CD4-positive, alpha-beta T cell treated with Interleukin-4 for 1 hour (primary cell): Measurements from ENCODE around the gene GLRA3.
"Not testable (repeated sequence)": the region's sequence is repeated elsewhere in the genome, so short reads cannot be mapped to it uniquely, and the experiment has no call there.

Experiments
- DNase-seq, 2 donors: peaks; one replicate each; pipeline ENCODE4 v3.0.0-alpha.2; 2020 to 2022

The GLRA3 gene

DNA sequence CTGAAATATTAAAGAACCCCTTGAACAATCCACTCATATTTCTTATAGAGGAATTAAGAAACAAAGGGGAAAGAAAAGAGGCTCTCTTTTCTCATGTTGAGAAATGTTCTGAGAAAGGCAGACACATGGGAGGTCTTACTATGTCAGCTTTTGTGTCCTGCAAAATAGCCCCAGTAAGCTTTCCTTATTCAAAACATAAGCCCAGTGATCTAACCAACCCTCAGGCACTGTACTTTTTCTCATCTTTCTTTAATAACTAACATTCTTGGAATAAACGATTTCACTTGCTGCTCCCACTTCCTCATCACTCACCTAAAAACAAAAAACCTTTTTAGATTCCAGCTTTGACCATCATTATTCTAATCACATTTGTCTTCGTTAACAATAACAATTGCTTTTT is 115.9 kb downstream of the GLRA3 start:
- DNase-seq, result no peak

DNA sequence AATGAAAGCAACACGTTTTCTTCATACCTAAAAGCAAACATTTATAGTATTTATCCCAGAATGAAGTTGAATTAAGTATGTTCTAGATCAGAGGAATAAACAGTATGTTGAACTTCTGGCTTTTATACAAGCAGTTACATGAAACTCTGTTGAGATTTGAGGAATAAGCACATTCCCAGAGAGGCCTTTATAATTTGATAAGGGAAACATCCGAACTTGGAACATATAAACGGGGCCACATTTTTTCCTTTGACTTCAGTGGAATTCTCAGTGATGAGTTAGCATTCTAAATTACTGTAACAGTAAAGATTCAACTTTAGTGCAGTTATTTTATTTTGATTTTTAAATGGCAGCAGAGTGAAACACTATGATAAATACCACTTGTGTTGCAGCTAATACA is 119.5 kb downstream of the GLRA3 start:
- DNase-seq, result no peak

DNA sequence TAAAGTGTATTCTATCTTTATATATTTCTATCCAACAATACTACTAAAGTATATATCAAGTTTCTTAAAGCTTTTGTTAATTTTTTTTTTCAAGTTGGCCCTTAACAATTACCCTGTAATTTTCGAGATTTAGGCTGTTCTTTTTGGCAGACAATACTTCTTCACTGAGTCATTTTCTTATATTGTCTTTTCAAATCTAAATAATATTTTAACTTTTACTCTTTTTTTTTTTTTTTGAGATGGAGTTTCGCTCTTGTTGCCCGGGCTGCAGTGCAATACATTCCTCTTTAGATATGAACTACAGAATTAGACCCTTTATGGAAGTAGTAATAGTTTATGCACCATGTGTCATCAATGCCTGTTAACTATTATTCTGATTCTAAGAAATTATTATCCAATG is 120.7 kb downstream of the GLRA3 start:
- DNase-seq, result no peak

DNA sequence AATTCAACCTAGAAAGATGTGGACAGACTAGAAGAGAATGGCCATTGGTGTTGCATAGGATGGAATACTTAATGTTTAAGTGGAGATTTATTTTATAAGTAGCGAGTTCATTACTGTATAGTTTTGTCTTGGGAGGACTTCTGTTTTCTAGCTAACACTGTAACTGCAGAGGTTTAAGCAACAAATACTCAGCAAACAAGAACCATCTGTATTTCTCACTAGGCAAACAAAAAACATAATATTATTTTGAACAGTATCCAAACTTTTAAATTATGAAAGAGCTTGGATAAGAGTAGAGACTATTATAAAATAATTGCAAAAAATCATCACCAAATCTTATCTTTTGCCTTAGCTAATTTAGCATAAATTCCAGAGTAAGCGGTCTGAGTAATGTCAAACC is 121.1 kb downstream of the GLRA3 start:
- no peak for DNase-seq

- no peak for DNase-seq
Observed at GRCh38 chr4:174707051-174707676, 121.9 kb downstream of the GLRA3 start.

- no peak for DNase-seq
Observed at GRCh38 chr4:174702979-174703478, 126.0 kb downstream of the GLRA3 start.

DNA sequence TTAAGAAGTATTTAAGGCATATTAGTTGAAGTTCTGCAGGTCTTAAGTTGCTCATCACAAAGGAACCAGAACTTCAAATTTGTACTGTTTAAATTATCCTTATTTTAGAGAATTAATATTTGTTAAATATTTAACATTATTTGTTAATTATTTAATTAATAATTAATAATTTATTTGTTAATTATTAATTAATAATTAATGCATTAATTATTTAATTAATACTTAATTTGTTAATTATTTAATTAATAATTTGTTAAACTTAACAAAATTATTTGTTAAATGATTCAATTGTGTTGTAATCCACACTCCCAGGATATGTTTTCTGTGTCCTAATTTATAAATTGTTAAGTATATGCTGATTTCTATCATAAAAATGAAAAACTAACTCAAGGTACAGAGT is 129.4 kb downstream of the GLRA3 start:
- DNase-seq, result no peak

GRCh38 chr4:174697896-174698295 is 131.2 kb downstream of the GLRA3 start:
- no peak for DNase-seq

DNA sequence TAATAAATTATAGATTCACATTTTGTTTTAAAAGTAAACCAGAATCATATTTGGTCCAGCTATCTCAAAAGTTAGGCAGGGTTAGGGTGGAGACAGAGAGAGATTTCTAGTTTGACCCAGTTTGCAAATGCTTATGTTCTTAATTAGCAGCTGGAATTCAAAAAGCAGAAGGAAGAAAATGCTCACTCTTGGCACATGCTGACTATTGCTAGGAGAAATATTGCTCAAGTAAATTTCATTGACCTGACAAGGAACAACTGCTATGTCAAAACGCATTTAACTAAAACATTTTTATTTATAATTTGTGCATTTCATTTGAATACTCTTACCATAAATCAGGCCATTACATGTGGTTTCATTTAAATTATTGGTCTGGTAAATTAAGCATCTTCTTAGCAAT is 131.8 kb downstream of the GLRA3 start:
- DNase-seq, result no peak

GRCh38 chr4:174696657-174697056 is 132.4 kb downstream of the GLRA3 start:
- no peak for DNase-seq

- DNase-seq, result not testable (repeated sequence)
Observed at GRCh38 chr4:174691876-174692275, 137.2 kb downstream of the GLRA3 start.

DNA sequence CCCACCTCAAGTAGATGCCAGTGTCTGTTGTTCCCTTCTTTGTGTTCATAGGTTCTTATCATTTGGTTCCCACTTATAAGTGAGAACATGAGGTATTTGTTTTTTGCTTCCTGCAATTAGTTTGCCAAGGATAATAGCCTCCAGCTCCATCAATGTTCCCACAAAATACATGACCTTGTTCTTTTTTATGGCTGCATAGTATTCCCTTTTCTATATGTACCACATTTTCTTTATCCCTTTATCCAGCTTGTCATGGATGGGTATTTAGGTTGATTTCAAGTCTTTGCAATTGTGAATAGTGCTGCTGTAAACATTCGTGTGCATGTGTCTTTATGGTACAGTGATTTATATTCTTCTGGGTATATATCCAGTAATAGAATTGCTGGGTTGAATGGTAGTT is 138.4 kb downstream of the GLRA3 start:
- no peak for DNase-seq

DNA sequence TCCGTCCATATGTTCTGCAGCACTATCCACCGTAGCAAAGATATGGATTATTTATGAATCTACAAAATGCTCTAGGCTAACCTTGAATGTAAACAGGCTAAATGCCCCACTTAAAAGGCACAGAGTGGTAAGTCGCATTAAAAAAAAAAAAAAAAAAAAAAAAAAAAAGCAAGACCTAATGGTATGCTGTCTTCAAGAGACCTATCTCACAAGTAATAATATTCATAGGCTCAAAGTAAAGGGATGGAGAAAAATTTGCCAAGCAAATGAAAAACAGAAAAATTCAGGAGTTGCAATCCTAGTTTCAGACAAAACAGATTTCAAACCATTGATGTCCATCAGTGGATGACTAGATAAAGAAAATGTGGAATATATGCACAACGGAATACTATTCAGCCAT is 139.4 kb downstream of the GLRA3 start:
- no peak for DNase-seq

- DNase-seq, result no peak
Observed at GRCh38 chr4:174686826-174687225, 142.2 kb downstream of the GLRA3 start.

GRCh38 chr4:174681723-174682300 is 147.2 kb downstream of the GLRA3 start:
- DNase-seq, result no peak

DNA sequence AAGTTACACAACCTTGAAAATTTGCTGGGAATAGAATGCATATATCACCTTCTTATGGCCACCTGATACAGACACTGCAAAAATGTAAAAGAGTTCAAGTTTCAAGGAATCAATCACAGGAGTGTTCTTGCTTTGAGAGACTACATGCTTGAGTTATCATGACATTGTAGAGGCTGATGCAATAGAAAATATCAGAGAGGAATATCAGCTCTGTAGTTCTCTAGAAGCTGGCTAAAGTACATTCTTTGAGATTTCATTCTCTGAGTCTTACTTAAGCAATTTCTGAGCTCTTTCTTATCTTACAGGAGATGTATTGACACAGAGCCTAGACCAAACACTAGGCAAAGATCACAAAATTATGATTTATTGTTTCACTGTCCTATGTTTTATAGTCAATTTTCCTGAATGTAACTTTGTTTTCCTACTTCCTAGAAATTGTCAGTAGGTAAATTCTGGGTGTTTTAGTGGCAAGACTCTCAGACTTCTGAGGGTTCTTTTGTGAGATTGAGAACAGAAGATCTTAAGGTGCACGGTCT is 154.7 kb downstream of the GLRA3 start:
- no peak for DNase-seq

GRCh38 chr4:174673865-174674264 is 155.2 kb downstream of the GLRA3 start:
- no peak for DNase-seq

GRCh38 chr4:174672276-174672675 is 156.8 kb downstream of the GLRA3 start:
- DNase-seq, result no peak

GRCh38 chr4:174669270-174669669 is 159.8 kb downstream of the GLRA3 start:
- DNase-seq, result no peak

GRCh38 chr4:174665799-174666198 is 163.2 kb downstream of the GLRA3 start:
- DNase-seq, result no peak

- DNase-seq, result no peak
Observed at GRCh38 chr4:174663216-174663615, 165.8 kb downstream of the GLRA3 start.

DNA sequence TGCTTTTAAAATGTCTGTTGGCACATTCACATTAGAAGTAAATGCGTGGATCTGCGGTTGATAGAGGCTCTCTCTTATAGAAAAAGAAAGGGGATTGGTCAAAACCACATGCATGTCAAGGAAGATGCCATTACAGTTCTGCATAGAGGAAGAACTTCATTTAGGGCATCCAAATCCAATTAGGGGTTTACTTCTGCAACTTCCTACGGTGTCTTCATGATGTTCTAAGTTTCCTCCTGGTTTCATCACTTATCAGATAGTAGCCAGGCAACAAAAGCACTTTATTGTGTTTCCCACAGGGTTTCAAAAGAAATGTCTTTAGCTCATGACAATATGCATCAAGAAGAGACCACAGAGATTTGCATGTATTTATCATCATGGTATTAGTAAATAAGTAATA is 170.8 kb downstream of the GLRA3 start:
- DNase-seq, result no peak

- DNase-seq, result no peak
Observed at GRCh38 chr4:174657472-174657871, 171.6 kb downstream of the GLRA3 start.

DNA sequence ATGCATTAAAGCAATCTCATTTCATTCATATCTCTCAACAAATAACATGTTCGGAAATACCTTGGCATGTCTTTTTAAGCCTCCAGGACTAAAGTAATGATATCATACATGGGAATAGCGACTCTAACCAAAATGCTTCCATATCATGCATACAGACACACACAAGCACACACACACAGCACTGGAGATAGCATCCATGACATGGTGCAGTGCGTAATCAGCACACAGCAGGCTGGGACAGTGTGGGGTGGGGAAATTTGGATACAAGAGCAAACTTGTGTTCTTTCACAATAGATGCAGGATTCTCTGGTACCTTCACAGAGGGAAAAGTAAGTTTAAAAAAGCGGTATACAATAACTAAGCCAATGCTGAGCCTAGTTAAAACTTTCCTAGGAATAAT is 174.4 kb downstream of the GLRA3 start:
- no peak for DNase-seq
